Stomach (tissue), 9 donors: Measurements from ENCODE around the gene CACNA2D3. TPM values are rescaled to one million over a fixed set of nuclear protein-coding genes. Genes with fewer than 3 reads are reported as not detected.

ENCODE experiments used
- DNase-seq, 2 donors: peaks; one replicate each; pipeline versions ENCODE4 v3.0.0 to v3.0.0-alpha.2; 2013 to 2019
- H3K27ac ChIP-seq, 5 donors: fragments of 200-600 bp in 4 of 5; sonication (generic) in 4 of 5; one replicate each; pipeline ENCODE4 v1.5.1; 2013 to 2019; ENCODE audit warnings: mild to moderate bottlenecking in 1 of 5, moderate library complexity in 1 of 5
- H3K27me3 ChIP-seq, 3 donors: fragments of 200-600 bp; sonication (generic); one replicate each; pipeline ENCODE4 v1.5.1; 2017 to 2019; ENCODE audit warnings: mixed run types in 1 of 3
- H3K36me3 ChIP-seq, 4 donors: fragments of 200-600 bp; sonication (generic); 1 replicate in 3 of 4; 2 replicates in 1 of 4; pipeline ENCODE4 v1.5.1; 2016 to 2019
- H3K4me1 ChIP-seq, 4 donors: fragments of 200-600 bp; sonication (generic); one replicate each; pipeline ENCODE4 v1.5.1; 2016 to 2019
- H3K4me3 ChIP-seq, 4 donors: fragments of 200-600 bp; sonication (generic) in 3 of 4; one replicate each; pipeline ENCODE4 v1.5.1; 2016 to 2019; ENCODE audit warnings: mild to moderate bottlenecking in 1 of 4
- H3K9me3 ChIP-seq, 4 donors: fragments of 200-600 bp; sonication (generic); one replicate each; pipeline ENCODE4 v1.5.1; 2016 to 2019
- EP300 ChIP-seq: sonication (generic); formaldehyde crosslinking; IDR thresholded peaks from one replicate; pipeline ENCODE4 v1.6.1; 2017; ENCODE audit warnings: antibody characterized with exemption
- POLR2A ChIP-seq, 4 donors: fragments of 450-650 bp; IDR thresholded peaks; one replicate each; pipeline ENCODE4 v1.6.1; 2016; ENCODE audit warnings: antibody characterized with exemption in 4 of 4, control low read depth in 2 of 4, mild to moderate bottlenecking in 1 of 4, moderate library complexity in 1 of 4
- POLR2AphosphoS5 ChIP-seq, 3 donors: sonication (generic); formaldehyde crosslinking; IDR thresholded peaks; one replicate each; pipeline ENCODE4 v1.6.1; 2016; ENCODE audit warnings: antibody characterized with exemption in 3 of 3
- WGBS, 5 donors: extraction: QIAGEN DNeasy Blood & Tissue Kit in 3 of 5; methylation state at CpG; one replicate each; pipeline versions ENCODE4 v1.1.5 to v1.1.7; 2013 to 2018; 5-methylcytosine and 5-hydroxymethylcytosine counted together
- intact Hi-C: fragments of 100-400 bp; cut with DNase I; formaldehyde crosslinking; loops from one replicate; pipeline ENCODE4 v1.15.1; 2023; ENCODE audit warnings: low total_unique reads
- polyA plus RNA-seq, 3 donors: library from polyadenylated mRNA; stranded (reverse); fragments of 200-250 nt; gene quantifications; one replicate each; pipeline ENCODE4 v1.2.3, GENCODE V29; 2013
- total RNA-seq, 5 donors: library from RNA; depleted of rRNA; stranded (reverse); fragments of >200 nt; gene quantifications; one replicate each; pipeline versions ENCODE4 v1.1.0 to v1.2.3, GENCODE V29; 2014 to 2016
- TF ChIP-seq, protein P1 (sequence below), 7 experiments: fragments of 450-650 bp in 4 of 7; fragments of 200-600 bp in 3 of 7; sonication (generic) in 3 of 7; IDR thresholded peaks; one replicate each; pipeline ENCODE4 v1.5.1; 2016 to 2019; ENCODE audit warnings: antibody characterized with exemption in 7 of 7, control low read depth in 2 of 7, mild to moderate bottlenecking in 1 of 7
- donor health status: healthy with polysubstance abuse.
- donor health status: Bipolar disorder and iron deficiency.
- donor health status: healthy.

Gene CACNA2D3
- total and polyA plus RNA-seq, 8 donors: 0.56 to 54.0 (median 2.9) TPM; not detected in 1

DNA sequence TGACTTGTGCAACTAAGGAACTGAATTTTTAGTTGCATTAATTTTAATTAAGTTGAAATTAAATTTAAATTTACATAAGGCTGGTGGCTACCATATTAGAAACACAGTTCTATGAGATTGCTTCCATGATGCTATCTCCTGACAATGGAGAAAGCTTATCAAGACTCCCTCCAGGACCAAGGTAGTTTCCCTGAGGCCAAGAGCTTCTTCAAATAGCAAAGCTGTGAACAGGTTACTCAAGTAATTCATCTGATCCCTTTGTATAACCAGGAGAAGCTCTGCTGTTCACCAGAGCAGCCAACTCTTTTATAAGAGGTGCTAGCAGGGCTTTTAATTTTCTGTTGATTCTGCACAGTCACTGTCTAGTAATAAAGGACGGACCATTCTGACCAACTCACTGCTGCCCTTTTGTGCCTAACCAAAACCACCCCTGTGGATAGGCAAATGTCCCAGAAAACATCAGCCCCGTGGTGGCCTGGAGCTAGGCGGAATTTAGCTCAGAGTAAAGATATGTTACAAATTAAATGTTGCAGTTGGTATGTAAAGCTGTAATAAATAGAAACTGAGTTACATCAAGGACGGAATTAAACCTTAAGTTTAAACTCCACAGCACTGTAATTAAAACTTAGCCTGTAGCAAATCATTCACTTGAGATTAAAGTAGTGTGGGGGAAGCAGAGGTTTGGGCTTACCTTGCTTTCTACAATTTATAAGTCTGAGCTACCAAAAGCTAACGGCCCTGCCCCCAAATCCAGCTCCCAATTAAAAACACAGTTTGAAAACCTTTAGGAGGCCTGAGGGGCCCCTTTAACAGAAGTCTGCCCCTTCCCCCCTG, 861.1 kb downstream of the CACNA2D3 start:
- Histone ChIP-seq H3K4me1 (peaks cover 0 to 3% (median under 1%) of the 10 kb centered on the region in 4 donors), H3K27ac (no peak overlapping the region), H3K9me3 (no peaks in the 10 kb centered on the region), H3K4me3 (no peak overlapping the region), H3K36me3 (no peaks in the 10 kb centered on the region), H3K27me3 (no peaks in the 10 kb centered on the region)
- 72 to 84% (median 82%) methylated on average over 5 of the region's 5 CpGs for WGBS, 5 donors
- intact Hi-C loops: no loop called here
- no peak for DNase-seq
- no peak for TF ChIP-seq POLR2AphosphoS5 (IDR thresholded peaks at IDR 0.05)
- TF ChIP-seq POLR2A (IDR thresholded peaks at IDR 0.05): no peak
- TF ChIP-seq EP300: no peak
- TF ChIP-seq, protein P1, sequence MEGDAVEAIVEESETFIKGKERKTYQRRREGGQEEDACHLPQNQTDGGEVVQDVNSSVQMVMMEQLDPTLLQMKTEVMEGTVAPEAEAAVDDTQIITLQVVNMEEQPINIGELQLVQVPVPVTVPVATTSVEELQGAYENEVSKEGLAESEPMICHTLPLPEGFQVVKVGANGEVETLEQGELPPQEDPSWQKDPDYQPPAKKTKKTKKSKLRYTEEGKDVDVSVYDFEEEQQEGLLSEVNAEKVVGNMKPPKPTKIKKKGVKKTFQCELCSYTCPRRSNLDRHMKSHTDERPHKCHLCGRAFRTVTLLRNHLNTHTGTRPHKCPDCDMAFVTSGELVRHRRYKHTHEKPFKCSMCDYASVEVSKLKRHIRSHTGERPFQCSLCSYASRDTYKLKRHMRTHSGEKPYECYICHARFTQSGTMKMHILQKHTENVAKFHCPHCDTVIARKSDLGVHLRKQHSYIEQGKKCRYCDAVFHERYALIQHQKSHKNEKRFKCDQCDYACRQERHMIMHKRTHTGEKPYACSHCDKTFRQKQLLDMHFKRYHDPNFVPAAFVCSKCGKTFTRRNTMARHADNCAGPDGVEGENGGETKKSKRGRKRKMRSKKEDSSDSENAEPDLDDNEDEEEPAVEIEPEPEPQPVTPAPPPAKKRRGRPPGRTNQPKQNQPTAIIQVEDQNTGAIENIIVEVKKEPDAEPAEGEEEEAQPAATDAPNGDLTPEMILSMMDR (IDR thresholded peaks at IDR 0.05): no peak

GRCh38 chr3:54985856-54986255, 863.5 kb downstream of the CACNA2D3 start:
- H3K9me3 ChIP-seq: no peaks in the 10 kb centered on the region
- intact Hi-C loops: no loop called here
- no peak for DNase-seq
- TF ChIP-seq, protein P1 (IDR thresholded peaks at IDR 0.05): no peak
- no peak for TF ChIP-seq POLR2A (IDR thresholded peaks at IDR 0.05)
- peaks cover 0 to 11% (median 5%) of the 10 kb centered on the region in 4 donors for H3K4me1 ChIP-seq
- no peaks in the 10 kb centered on the region for H3K27me3 ChIP-seq
- 88 to 95% (median 92%) methylated on average over 4 of the region's 4 CpGs for WGBS, 5 donors
- H3K36me3 ChIP-seq: no peaks in the 10 kb centered on the region
- H3K27ac ChIP-seq: no peak overlapping the region
- H3K4me3 ChIP-seq: no peak overlapping the region

DNA sequence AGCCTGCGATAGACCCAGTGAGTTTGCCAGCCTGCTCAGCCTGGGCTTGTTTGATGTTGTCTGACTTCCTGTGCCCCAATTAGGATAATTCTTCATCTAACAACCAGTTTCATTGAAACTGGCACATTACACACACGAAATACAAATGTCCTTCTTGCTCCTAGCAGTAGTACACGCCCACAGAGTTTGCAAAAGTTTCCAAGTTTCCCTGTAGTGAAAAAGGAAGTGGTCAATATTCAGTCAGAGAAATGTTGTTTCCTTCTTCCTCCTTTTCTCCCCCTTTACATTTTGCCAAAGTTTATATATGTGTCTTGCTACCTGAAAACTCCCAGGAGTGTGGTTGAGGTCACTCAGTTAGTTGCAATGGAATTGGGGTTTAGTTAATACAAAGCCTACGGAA, 863.9 kb downstream of the CACNA2D3 start:
- H3K27me3 ChIP-seq: no peaks in the 10 kb centered on the region
- H3K36me3 ChIP-seq: no peaks in the 10 kb centered on the region
- no peak overlapping the region for H3K4me3 ChIP-seq
- intact Hi-C loops: no loop called here
- 76 to 83% (median 81%) methylated on average over 4 of the region's 4 CpGs for WGBS, 5 donors
- H3K9me3 ChIP-seq: no peaks in the 10 kb centered on the region
- H3K27ac ChIP-seq: no peak overlapping the region
- H3K4me1 ChIP-seq: peaks cover 0 to 11% (median 5%) of the 10 kb centered on the region in 4 donors
- TF ChIP-seq EP300 (no peak), POLR2A (IDR thresholded peaks at IDR 0.05) (no peak), POLR2AphosphoS5 (IDR thresholded peaks at IDR 0.05) (no peak)
- TF ChIP-seq, protein P1 (IDR thresholded peaks at IDR 0.05): no peak
- no peak for DNase-seq

GRCh38 chr3:54987719-54988118, 865.4 kb downstream of the CACNA2D3 start:
- H3K4me3 ChIP-seq: no peak overlapping the region
- no peaks in the 10 kb centered on the region for H3K27me3 ChIP-seq
- H3K4me1 ChIP-seq: peaks cover 0 to 11% (median 5%) of the 10 kb centered on the region in 4 donors
- H3K27ac ChIP-seq: no peak overlapping the region
- no peak for TF ChIP-seq POLR2AphosphoS5 (IDR thresholded peaks at IDR 0.05)
- no peak for TF ChIP-seq POLR2A (IDR thresholded peaks at IDR 0.05)
- TF ChIP-seq, protein P1 (IDR thresholded peaks at IDR 0.05): no peak
- TF ChIP-seq EP300: no peak
- no peaks in the 10 kb centered on the region for H3K36me3 ChIP-seq
- DNase-seq: no peak
- WGBS, 5 donors: 62 to 74% (median 68%) methylated on average over 4 of the region's 4 CpGs
- H3K9me3 ChIP-seq: no peaks in the 10 kb centered on the region
- intact Hi-C loops: no loop called here
